Hematopoietic multipotent progenitor cell treated with erythropoietin and hydrocortisone succinate and interleukin-3 and kit ligand, for 4 days (in vitro differentiated cells): Measurements from ENCODE around the gene RND3.

Experiments
- DNase-seq: peaks from one replicate; pipeline ENCODE4 v3.0.0-alpha.2; 2015

RND3 gene

DNA sequence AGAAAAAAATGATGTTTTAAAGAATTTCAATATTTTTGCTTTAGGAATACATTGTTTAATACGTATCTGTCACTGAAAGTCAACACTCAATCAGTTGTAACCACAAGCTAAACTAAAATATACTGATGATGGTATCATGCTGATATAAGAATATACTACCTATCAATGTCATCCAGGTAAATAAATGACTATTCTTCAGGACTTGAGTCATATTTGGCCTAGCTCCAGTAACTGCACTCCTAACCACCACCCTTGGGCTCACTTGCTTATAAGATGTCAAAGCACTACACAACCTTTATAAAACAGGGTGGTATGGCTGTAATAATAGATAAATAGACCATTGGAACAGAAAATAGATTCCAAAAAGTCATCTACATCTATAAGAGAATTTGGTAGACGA lies 48.8 kb downstream of the RND3 start:
- DNase-seq, result no peak

DNA sequence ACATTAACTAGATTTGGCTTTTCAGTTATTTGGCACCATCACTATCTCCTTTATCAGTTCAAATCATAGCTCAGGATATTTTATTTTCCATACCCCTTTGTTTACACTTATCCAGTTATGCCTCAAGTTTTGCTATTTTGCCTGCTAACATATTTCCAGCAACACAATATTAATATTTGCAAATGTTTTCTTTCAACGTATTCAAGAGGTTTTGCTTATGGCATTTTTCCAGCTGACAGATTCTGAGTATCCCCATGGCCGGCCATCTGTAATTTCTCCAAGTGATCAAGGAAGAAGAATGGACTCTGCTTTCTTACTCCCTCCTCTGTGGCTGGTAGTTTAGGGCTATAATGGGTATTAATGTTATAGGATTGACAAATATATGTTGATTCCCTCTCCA lies 49.4 kb downstream of the RND3 start:
- DNase-seq, result no peak

DNA sequence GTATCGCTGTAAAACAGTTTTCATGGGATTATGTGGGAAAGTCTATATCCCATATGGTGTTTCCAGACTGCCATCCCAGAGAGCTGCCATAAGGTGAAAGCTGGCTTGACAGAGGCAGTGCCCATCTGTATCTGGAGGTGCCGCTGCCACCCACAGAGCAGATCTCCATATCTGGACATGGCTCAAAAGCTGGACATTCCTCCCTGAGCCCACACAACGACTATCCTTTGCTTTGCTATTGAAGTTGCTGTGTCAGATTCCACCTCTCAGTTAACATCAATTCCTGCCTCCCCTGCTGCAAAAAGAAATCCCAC lies 55.2 kb downstream of the RND3 start:
- DNase-seq, result no peak

DNA sequence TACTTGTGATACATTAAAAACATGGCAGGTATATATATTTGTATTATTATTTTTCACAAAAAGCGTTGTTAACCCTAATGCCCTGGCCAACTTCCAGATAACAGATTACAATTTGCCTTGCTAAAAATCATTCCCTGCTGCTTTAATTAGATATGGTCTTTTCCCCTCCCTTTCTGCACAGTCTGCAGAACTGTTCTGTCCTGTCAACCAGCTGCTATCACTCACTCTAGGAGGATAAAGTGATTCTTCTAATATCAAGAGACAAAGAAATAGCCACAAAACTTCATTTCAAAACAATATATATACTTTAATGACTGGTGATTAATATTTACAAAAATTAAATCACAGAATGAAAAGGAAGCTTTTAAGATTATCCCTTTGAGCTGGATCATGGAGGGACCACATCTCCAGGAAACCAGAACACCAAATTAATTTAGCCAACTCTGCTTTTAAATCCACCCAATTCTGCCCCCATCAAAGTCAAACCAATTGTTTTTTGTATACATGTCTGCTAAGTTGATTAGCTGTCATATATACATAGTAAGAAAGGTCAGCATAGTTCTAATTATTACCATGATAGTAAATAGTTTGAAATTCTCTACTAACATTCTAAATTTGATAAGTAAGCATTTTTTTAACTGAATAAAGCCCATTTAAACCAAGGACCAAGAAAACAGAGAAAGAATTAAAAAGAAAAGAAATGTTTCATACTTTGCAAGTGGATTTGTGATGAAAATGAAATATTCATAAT lies 55.7 kb downstream of the RND3 start:
- no peak for DNase-seq

DNA sequence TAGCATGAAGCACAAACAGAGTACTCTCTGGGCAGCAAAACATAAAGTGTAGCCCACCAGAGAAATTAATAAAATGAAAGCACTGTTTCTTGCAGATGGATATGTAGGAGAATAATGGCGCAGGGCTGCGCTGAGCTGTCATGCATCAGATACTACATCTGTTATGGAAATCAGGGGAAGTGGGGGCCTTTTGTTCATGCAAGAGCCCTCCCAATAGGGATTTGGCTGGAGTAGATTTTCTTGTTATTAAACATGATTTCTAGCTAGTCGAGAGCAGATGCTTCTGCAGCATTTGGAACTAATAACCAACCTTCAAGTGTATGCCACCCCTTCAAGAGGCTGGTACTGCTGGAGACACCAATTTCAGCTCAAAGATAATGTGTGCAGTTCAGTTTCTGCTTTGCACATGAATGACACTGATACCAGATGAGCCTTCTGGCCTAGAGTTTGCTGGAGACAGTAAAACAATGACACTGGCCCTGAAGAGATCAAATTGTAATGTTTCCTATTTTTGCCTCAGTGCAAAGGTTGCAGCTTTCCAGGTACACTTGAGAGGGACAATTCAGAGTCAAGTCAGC lies 58.0 kb downstream of the RND3 start:
- no peak for DNase-seq

DNA sequence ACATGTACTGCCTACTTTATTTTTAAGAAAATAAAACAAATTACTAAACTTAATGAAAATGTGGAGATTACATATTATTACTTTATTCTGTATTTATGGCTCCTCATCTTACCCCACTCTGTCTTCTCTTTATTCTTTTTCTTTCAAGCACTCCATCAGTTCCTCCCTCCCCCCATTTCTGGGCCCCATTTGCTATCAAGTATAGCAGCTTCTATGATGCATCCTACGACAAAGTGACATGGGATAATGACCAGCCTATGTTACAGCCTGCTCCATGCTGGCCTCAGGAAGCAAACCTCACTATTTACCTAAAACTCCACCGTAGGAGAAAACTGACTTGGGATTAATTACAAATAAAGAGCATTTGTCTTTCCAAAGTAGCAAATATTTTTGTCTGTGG lies 58.8 kb downstream of the RND3 start:
- no peak for DNase-seq

DNA sequence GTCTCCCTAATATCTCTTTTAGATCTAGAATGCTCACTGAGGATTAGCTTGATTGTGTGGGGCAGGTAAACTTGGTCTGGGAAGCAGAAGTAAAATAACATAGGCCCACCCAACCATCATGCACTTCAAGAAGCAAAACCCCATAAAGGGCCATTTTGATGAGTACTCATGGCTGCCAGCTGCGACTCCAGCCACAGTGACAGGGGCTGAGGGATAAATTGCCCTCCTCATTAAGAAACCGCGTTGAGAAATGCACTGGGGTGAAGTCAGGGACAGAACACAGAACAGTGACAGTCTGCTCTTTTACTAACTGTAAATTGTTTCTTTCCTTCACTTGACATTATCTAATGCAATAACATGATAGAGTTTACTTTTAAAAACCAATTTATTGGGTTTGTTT lies 60.2 kb downstream of the RND3 start:
- no peak for DNase-seq

DNA sequence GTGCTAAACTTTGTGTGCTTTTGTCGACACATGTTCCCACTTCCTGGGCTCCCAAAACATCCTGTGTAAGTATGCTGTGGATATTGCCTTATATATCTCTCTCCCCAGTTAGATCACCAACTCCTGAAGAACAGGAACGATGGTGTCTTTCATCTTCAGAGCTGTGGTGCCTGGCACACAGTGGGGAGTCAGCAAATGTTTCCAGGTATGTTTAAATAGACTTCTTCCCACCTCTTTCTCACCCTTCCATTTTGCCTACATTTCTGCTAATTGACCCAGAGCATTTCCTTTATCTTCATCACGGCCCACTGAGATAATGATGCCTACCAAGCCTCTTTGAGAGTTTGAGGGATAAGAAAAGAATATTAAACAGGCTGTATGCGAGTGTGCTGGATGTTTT lies 60.7 kb downstream of the RND3 start:
- DNase-seq, result no peak

DNA sequence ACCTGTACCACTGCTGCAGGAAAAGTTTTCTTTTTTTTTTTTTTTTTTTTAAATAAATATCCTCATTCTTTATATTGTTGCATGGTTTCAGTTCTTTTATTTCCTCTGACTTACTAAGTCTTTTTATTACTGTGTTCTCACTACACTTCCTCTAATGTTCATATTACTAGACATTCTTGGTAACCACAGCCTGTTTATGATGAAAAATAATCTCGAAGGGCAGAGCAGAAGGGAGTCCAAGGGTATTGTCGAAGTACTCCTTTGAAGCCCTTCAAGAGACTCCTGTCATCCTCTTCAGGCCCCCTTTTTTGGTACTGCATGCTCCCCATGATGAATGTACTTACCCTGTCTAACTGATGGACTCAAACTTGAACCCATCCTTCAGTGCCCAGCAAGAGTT lies 61.2 kb downstream of the RND3 start:
- no peak for DNase-seq

DNA sequence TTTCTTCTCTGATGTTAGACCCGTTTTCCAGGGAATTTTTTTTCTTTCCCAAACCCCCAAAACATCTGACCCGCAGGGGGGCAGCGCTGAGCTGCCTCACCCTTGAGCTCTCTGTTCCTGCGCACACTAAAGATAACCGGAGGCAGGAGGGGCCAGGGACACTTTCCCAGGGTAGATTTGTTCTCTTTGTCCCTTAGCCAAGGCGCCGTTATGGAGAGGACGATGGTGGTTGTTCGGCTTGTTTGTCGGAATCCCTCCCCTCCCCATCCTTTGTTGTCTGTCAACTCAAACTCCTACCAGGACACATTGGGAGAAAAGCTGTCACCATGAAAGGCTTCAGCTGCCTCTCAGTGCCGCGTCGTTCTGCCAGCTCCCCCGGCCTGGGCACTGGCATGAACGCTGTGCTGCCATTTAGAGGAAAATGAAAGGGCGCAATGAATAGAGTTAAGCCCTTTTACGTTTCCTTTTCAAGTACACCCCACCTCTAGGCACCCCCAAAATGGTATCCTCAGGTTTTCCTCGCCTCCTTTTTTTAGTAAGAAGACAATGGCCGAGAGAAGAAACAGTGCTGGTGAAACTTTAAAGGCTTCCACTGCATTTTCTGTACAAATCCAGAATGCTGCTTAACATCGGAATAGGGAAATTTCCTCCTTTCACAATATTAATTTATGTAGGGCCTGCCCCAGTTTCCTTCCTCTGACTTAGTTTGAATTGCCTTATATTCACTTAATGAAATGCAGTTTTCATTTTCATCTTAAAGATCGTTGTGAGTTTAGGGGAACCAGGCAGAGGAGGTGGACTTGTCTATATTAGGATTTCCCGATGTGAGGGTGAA lies 62.1 kb downstream of the RND3 start:
- DNase-seq, result no peak

DNA sequence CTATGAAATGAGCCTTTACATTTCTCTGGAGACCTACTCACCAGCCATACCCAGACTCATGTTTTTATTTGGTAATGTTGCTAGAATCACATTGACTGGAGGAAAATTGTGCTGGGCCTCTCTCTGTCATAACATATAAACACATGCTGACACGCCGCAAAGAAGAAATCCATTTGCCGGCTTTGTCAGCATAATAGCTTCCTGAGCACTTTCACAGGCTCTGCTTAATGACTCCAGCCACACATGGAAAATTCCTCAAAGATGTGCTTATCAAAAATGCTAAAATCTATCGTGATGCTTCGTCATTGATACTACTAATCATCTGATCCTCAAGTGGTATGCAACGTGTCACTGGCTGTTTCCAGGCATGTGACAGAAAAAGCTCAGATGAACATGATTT lies 63.1 kb downstream of the RND3 start:
- DNase-seq, result no peak

DNA sequence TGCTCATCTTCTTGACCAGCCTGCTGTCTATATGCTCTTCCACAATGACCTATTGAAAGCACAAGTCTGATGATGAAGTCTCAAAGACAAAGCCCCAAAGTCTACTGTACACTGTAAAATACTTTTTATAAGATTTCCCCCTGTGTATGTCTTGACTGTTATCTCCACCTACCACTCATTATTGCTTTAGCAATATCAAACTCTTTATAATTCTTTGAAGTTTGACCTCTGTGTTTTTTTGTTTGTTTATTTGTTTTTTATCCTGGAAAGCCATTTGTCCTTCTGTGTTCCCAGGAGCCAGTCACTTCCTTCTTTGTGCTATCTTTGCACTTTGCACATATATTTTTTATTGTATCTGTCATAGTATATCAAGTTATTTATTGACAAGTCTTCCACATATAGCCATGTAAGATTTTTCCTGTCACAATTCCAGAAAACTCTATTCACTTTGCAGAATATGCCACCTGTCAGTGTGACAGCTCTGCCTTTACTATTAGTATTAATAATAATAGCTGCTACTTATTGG lies 66.3 kb downstream of the RND3 start:
- DNase-seq, result no peak

DNA sequence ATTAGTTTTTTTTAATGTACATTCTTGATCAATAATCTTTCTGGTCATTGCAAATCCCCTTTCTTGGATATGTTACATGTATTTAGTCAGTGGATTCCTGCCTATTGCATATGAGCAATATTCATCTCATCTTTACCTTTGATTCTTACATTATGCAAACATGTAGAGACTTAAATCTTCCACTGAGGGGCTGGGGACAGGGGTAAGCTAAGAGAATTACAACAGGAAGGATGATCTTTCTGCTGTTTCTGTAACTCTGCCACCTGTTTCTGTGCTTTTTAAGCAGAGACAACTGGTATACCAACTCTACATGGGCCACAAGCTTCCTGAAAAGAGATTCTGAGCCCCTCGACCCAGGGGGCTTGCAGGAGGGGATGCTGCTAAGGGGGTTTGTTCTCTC lies 68.6 kb downstream of the RND3 start:
- no peak for DNase-seq
